GM18498 (cell line): ENCODE measurements around the gene MEN1.
A peak's percentile ranks its signal among the peaks of the same experiment; 100 is the strongest.

Source experiments
- ATAC-seq: cut with Tn5 transposase; IDR thresholded peaks from one replicate; pipeline ENCODE4 v1.9.1; 2021; ENCODE audit warnings: mild to moderate bottlenecking, moderate library complexity; ENCODE audit not compliant: unreplicated experiment

Gene MEN1

GRCh38 chr11:64803158-64803845 lies 7.0 kb downstream of the MEN1 start, which contains the start of gene MAP4K2:
Gene MAP4K2 (minus strand): TSS chr11:64803214. CDS start chr11:64803149, 65 bp downstream.
- ATAC-seq = peak; percentile 71

GRCh38 chr11:64802370-64803157 lies 7.8 kb downstream of the MEN1 start:
- peak; percentile 30 for ATAC-seq

- ATAC-seq = no peak
Measured at GRCh38 chr11:64801561-64802369, 8.6 kb downstream of the MEN1 start.

- no peak for ATAC-seq
Measured at GRCh38 chr11:64801158-64801464, 9.2 kb downstream of the MEN1 start.

- ATAC-seq = no peak
Measured at GRCh38 chr11:64800303-64801157, 9.8 kb downstream of the MEN1 start.

GRCh38 chr11:64799623-64800302 lies 10.6 kb downstream of the MEN1 start:
- no peak for ATAC-seq

GRCh38 chr11:64799256-64799622 lies 11.1 kb downstream of the MEN1 start:
- no peak for ATAC-seq

- no peak for ATAC-seq
Measured at GRCh38 chr11:64796757-64797541, 13.4 kb downstream of the MEN1 start.

- no peak for ATAC-seq
Measured at GRCh38 chr11:64796047-64796756, 14.1 kb downstream of the MEN1 start.

- ATAC-seq = no peak
Measured at GRCh38 chr11:64794526-64794925, 15.8 kb downstream of the MEN1 start.

GRCh38 chr11:64793271-64794160 lies 16.8 kb downstream of the MEN1 start:
- ATAC-seq = no peak

GRCh38 chr11:64792482-64792881 lies 17.9 kb downstream of the MEN1 start:
- no peak for ATAC-seq

- no peak for ATAC-seq
Measured at GRCh38 chr11:64791781-64792291, 18.5 kb downstream of the MEN1 start.

GRCh38 chr11:64790205-64791095 lies 19.9 kb downstream of the MEN1 start:
- no peak for ATAC-seq

- no peak for ATAC-seq
Measured at GRCh38 chr11:64789331-64790204, 20.8 kb downstream of the MEN1 start.
